ENCODE data around the gene STK26. TPM values are rescaled to one million over a fixed set of nuclear protein-coding genes. Genes with fewer than 3 reads are reported as not detected.

STK26 gene
- total RNA-seq, 1 experiment from 2014 or later: 30.5 TPM

DNA sequence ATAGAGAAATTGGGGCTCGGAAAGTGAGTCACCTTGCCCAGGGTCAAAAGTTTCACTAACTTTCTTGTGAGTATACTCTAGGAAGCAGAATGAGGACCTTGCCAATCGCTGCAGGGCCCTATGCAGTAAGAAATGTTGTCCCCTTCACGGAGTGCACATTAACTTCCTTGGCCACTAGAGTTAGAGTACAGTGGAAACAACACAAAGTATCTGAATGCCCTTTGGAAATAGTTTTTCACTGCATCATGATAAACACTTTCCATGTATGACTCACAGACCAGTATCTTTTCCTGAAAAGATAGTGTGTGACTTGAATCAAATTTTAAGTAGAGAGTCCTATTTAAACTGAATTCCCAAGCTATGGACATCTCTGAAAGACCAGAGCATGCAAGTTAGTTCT is 45.5 kb upstream of the STK26 start:
- Histone ChIP-seq H3K79me2 (ENCODE audit: insufficient read depth, low read length) (no peaks in the 10 kb centered on the region), H2AFZ (ENCODE audit: low read depth, low read length, poor library complexity, severe bottlenecking) (no peak overlapping the region), H3K4me1 (ENCODE audit: control insufficient read depth in 1 of 2, insufficient read depth in 2 of 2, low read length in 2 of 2) (no peaks in the 10 kb centered on the region), H4K20me1 (ENCODE audit: insufficient read depth) (no peaks in the 10 kb centered on the region), H3K4me3 (replicated peaks in 1 of 2; ENCODE audit: low read depth in 1 of 2, low read length in 2 of 2) (no peak overlapping the region), H3K9ac (ENCODE audit: low read length) (no peak overlapping the region), H3K27me3 (ENCODE audit: insufficient read depth, low read length) (no peaks in the 10 kb centered on the region), H3K4me2 (ENCODE audit: low read length) (no peak overlapping the region), H3K9me2 (ENCODE audit: insufficient read depth) (no peaks in the 10 kb centered on the region), H3K27ac (ENCODE audit: low read depth, low read length) (no peak overlapping the region), H3K36me3 (ENCODE audit: control insufficient read depth in 1 of 2, insufficient read depth in 2 of 2, low read length in 2 of 2) (no peaks in the 10 kb centered on the region), H3K9me3 (ENCODE audit: control insufficient read depth in 1 of 2, insufficient read depth in 1 of 2, low read depth in 1 of 2, low read length in 2 of 2) (no peaks in the 10 kb centered on the region)
- TF ChIP-seq FOSL1 (IDR thresholded peaks at IDR 0.05; ENCODE audit: low read depth) (no peak), ATF3 (IDR thresholded peaks at IDR 0.05) (no peak), TCF7L2 (IDR thresholded peaks at IDR 0.05; ENCODE audit: borderline replicate concordance, extremely low read depth, insufficient read depth, insufficient read length) (no peak), EZH2 (IDR thresholded peaks at IDR 0.05) (no peak), RAD21 (IDR thresholded peaks at IDR 0.05; ENCODE audit: low read depth) (no peak), SIN3A (IDR thresholded peaks at IDR 0.05; ENCODE audit: low read depth) (no peak), SP1 (IDR thresholded peaks at IDR 0.05; ENCODE audit: low read depth) (no peak), CEBPB (IDR thresholded peaks at IDR 0.05; ENCODE audit: low read depth) (no peak), ELF1 (IDR thresholded peaks at IDR 0.05; ENCODE audit: borderline replicate concordance, low read depth) (no peak), ZNF274 (IDR thresholded peaks at IDR 0.05; ENCODE audit: low read depth, low read length) (no peak), EZH2phosphoT487 (IDR thresholded peaks at IDR 0.05; ENCODE audit: borderline replicate concordance) (no peak), CBX3 (IDR thresholded peaks at IDR 0.05; ENCODE audit: low read depth) (no peak), POLR2AphosphoS5 (IDR thresholded peaks at IDR 0.05; ENCODE audit: low read depth, low read length) (no peak), ZFX (IDR thresholded peaks at IDR 0.05) (no peak), CTCF (IDR thresholded peaks at IDR 0.05 in 2 of 3, conservative IDR thresholded peaks at IDR 0.05 in 1 of 3; ENCODE audit: borderline replicate concordance in 1 of 3, insufficient read depth in 1 of 3, low read depth in 2 of 3, low read length in 2 of 3) (no peak), EGR1 (IDR thresholded peaks at IDR 0.05; ENCODE audit: low read depth) (no peak), SRF (IDR thresholded peaks at IDR 0.05; ENCODE audit: low read depth) (no peak), JUND (IDR thresholded peaks at IDR 0.05) (no peak), POLR2A (IDR thresholded peaks at IDR 0.05; ENCODE audit: borderline replicate concordance, extremely low read depth, insufficient read depth, insufficient read length) (no peak)
- TF ChIP-seq, protein P1, sequence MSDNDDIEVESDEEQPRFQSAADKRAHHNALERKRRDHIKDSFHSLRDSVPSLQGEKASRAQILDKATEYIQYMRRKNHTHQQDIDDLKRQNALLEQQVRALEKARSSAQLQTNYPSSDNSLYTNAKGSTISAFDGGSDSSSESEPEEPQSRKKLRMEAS (IDR thresholded peaks at IDR 0.05): no peak
- RAD21 ChIA-PET (ENCODE audit: low non-redundant PET in 1 of 2, low total read pairs in 2 of 2, uncharacterized antibody in 2 of 2, unreplicated experiment in 2 of 2): no interaction called here
- CTCF ChIA-PET: no interaction called here
- POLR2A ChIA-PET: no interaction called here
- BruUV-seq (replicated peaks): no TSS peak
- intact Hi-C loops (cut with micrococcal nuclease): no loop called here
- ATAC-seq: no peak
- DNase-seq (ENCODE audit: low read depth, low spot score): no peak

Data from HCT116 (cell line).